COR-L47 (cell line): ENCODE results near the gene SYNPO.

Source experiments
- DNase-seq: peaks from one replicate; lab custom pipeline; 2025; lab: John Stamatoyannopoulos, UW

Gene SYNPO

GRCh38 chr5:150625831-150626746, 14.4 kb upstream of the SYNPO start:
- no peak for DNase-seq

GRCh38 chr5:150626853-150627276, 13.6 kb upstream of the SYNPO start:
- no peak for DNase-seq

- DNase-seq, result no peak
These were observed 12.5 kb upstream of the SYNPO start for GRCh38 chr5:150627731-150628545.

GRCh38 chr5:150628936-150629485, 11.4 kb upstream of the SYNPO start:
- DNase-seq, result no peak

GRCh38 chr5:150630016-150630415, 10.4 kb upstream of the SYNPO start:
- no peak for DNase-seq

- DNase-seq, result no peak
These were observed 9.8 kb upstream of the SYNPO start for GRCh38 chr5:150630461-150631325.

- DNase-seq, result no peak
These were observed 9.1 kb upstream of the SYNPO start for GRCh38 chr5:150631326-150631701.

- DNase-seq, result no peak
These were observed 7.9 kb upstream of the SYNPO start for GRCh38 chr5:150632305-150633160.

GRCh38 chr5:150633429-150633828, 7.0 kb upstream of the SYNPO start:
- no peak for DNase-seq

GRCh38 chr5:150636391-150637244, 3.8 kb upstream of the SYNPO start:
- DNase-seq, result peak; percentile 29

- no peak for DNase-seq
These were observed 3.0 kb upstream of the SYNPO start for GRCh38 chr5:150637245-150638052.

GRCh38 chr5:150638053-150638444, 2.4 kb upstream of the SYNPO start:
- DNase-seq, result no peak

- no peak for DNase-seq
These were observed 1.7 kb upstream of the SYNPO start for GRCh38 chr5:150638488-150639376.

- DNase-seq, result no peak
These were observed 1.1 kb upstream of the SYNPO start for GRCh38 chr5:150639377-150639692.

- DNase-seq, result no peak
These were observed 709 bp upstream of the SYNPO start for GRCh38 chr5:150639751-150640150.

GRCh38 chr5:150641006-150641570, 628 bp downstream of the SYNPO start:
- DNase-seq, result no peak

GRCh38 chr5:150641824-150642566, 1.5 kb downstream of the SYNPO start:
- DNase-seq, result no peak
